ENCODE results near the gene C1QA.

DNA sequence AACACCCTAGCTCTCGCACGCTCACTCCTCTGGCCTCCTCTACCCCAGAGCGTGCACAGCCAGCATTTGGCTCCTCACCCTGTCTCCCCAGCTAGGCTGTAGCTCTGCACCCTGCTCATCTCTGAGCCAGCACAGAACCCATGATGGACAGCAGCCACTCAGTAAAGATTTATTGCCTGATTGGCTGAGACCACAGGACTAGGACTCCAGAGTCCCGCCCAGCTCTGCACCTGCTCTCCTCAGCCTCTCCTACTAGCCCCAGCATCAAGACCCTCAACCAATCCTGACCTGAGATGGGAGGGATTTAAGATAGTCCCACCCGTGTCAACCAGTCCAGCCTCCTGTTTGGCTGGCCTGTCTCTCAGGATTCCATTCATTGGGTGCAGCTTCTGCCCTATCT lies 25.9 kb downstream of the C1QA start:
- TF ChIP-seq CTCF (IDR thresholded peaks at IDR 0.05) (no peak), POLR2AphosphoS5 (IDR thresholded peaks at IDR 0.05) (no peak), EP300 (IDR thresholded peaks at IDR 0.05) (no peak), POLR2A (IDR thresholded peaks at IDR 0.05) (no peak)
